ENCODE results near the gene ORM2.

DNA sequence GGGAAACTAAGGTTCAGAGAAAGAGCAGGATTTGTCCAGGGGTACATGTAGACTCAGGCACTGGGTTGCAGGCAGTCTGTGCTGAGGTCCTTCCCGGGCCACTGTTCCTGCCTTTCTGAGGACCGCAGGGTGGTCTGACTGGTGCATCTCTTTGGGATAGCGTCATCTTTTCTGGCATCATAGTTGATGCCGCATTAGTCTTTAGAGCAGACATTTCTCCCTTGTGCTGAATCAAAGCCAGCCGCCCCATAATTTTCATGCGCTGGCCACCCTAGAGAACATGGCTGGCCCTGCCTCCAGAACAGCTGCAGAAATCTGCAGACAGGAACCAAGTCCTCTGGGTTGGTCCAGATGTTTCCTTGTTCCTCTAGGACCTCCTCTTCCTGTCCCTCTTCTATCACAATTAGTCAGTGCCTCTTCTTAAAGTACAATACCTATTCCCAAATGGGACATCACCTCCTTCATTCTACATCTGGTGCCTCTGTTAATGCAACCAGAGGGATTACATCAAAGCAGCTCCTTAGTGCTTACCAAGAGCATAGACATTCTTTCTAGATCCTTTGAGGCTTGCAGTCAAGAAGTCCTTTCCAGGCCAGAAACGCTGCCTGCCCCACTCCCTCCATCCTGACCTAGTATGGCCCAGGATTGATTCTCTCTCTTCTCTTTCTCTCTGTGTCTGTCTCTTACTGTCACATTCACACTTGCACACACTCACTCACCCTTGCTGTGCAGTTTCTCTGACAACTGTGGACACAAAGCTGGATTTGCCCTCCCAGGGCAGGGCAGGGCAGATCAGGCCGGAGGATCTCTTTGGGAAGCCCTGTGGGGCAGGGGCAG lies 48.8 kb upstream of the ORM2 start:
- TF ChIP-seq, protein P1, sequence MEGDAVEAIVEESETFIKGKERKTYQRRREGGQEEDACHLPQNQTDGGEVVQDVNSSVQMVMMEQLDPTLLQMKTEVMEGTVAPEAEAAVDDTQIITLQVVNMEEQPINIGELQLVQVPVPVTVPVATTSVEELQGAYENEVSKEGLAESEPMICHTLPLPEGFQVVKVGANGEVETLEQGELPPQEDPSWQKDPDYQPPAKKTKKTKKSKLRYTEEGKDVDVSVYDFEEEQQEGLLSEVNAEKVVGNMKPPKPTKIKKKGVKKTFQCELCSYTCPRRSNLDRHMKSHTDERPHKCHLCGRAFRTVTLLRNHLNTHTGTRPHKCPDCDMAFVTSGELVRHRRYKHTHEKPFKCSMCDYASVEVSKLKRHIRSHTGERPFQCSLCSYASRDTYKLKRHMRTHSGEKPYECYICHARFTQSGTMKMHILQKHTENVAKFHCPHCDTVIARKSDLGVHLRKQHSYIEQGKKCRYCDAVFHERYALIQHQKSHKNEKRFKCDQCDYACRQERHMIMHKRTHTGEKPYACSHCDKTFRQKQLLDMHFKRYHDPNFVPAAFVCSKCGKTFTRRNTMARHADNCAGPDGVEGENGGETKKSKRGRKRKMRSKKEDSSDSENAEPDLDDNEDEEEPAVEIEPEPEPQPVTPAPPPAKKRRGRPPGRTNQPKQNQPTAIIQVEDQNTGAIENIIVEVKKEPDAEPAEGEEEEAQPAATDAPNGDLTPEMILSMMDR (IDR thresholded peaks at IDR 0.05): no peak
- TF ChIP-seq MXI1 (IDR thresholded peaks at IDR 0.05; ENCODE audit: low read depth, low read length) (no peak), SMC3 (IDR thresholded peaks at IDR 0.05; ENCODE audit: low read depth, low read length) (no peak), RCOR1 (IDR thresholded peaks at IDR 0.05; ENCODE audit: low read length) (no peak), TEAD4 (IDR thresholded peaks at IDR 0.05; ENCODE audit: borderline replicate concordance, insufficient read depth) (no peak), POLR2AphosphoS5 (IDR thresholded peaks at IDR 0.05; ENCODE audit: low read depth, low read length) (no peak), RAD21 (IDR thresholded peaks at IDR 0.05; ENCODE audit: low read length) (no peak), TCF12 (IDR thresholded peaks at IDR 0.05) (no peak), CHD2 (IDR thresholded peaks at IDR 0.05; ENCODE audit: low read length, partially characterized antibody) (no peak), RFX5 (IDR thresholded peaks at IDR 0.05; ENCODE audit: low read length) (no peak), EP300 (IDR thresholded peaks at IDR 0.05; ENCODE audit: borderline replicate concordance in 1 of 2, low read depth in 1 of 2, low read length in 1 of 2) (no peak)
- TF ChIP-seq, protein P2, sequence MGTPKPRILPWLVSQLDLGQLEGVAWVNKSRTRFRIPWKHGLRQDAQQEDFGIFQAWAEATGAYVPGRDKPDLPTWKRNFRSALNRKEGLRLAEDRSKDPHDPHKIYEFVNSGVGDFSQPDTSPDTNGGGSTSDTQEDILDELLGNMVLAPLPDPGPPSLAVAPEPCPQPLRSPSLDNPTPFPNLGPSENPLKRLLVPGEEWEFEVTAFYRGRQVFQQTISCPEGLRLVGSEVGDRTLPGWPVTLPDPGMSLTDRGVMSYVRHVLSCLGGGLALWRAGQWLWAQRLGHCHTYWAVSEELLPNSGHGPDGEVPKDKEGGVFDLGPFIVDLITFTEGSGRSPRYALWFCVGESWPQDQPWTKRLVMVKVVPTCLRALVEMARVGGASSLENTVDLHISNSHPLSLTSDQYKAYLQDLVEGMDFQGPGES (IDR thresholded peaks at IDR 0.05; ENCODE audit: low read depth, low read length): no peak
- TF ChIP-seq, protein P3, sequence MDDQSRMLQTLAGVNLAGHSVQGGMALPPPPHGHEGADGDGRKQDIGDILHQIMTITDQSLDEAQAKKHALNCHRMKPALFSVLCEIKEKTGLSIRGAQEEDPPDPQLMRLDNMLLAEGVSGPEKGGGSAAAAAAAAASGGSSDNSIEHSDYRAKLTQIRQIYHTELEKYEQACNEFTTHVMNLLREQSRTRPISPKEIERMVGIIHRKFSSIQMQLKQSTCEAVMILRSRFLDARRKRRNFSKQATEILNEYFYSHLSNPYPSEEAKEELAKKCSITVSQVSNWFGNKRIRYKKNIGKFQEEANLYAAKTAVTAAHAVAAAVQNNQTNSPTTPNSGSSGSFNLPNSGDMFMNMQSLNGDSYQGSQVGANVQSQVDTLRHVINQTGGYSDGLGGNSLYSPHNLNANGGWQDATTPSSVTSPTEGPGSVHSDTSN (IDR thresholded peaks at IDR 0.05): no peak

Measured in SK-N-SH (cell line).